ENCODE data around the gene RNU1-4.
"Not testable (repeated sequence)": the region's sequence is repeated elsewhere in the genome, so short reads cannot be mapped to it uniquely, and the experiment has no call there.

The RNU1-4 gene

GRCh38 chr1:16764820-16765655, 24.7 kb downstream of the RNU1-4 start:
- not testable (repeated sequence) for DNase-seq (ENCODE audit: insufficient read length, low spot score); FAIRE-seq

GRCh38 chr1:16765731-16766605, 25.7 kb downstream of the RNU1-4 start:
- DNase-seq (ENCODE audit: insufficient read length, low spot score) = not testable (repeated sequence)

GRCh38 chr1:16766689-16767256, 26.5 kb downstream of the RNU1-4 start:
- not testable (repeated sequence) for FAIRE-seq

More at GRCh38 chr1:16765731-16766605, 25.7 kb downstream of the RNU1-4 start:
- not testable (repeated sequence) for FAIRE-seq

GRCh38 chr1:16770139-16770759, 29.9 kb downstream of the RNU1-4 start:
- DNase-seq (ENCODE audit: insufficient read length, low spot score) = not testable (repeated sequence)
- peak; percentile 40 for FAIRE-seq

More at GRCh38 chr1:16766689-16767256, 26.5 kb downstream of the RNU1-4 start:
- not testable (repeated sequence) for DNase-seq (ENCODE audit: insufficient read length, low spot score)

GRCh38 chr1:16770896-16771446, 30.7 kb downstream of the RNU1-4 start:
- not testable (repeated sequence) for DNase-seq (ENCODE audit: insufficient read length, low spot score); FAIRE-seq

- not testable (repeated sequence) for FAIRE-seq; DNase-seq (ENCODE audit: insufficient read length, low spot score)
Observed at GRCh38 chr1:16772275-16773204, 32.2 kb downstream of the RNU1-4 start.

- not testable (repeated sequence) for FAIRE-seq
Observed at GRCh38 chr1:16773205-16773596, 32.9 kb downstream of the RNU1-4 start.

GRCh38 chr1:16773723-16774122, 33.4 kb downstream of the RNU1-4 start:
- not testable (repeated sequence) for DNase-seq (ENCODE audit: insufficient read length, low spot score); FAIRE-seq

More at GRCh38 chr1:16773205-16773596, 32.9 kb downstream of the RNU1-4 start:
- DNase-seq (ENCODE audit: insufficient read length, low spot score) = not testable (repeated sequence)

- peak; percentile 52 for FAIRE-seq
Observed at GRCh38 chr1:16774773-16775172, 34.5 kb downstream of the RNU1-4 start.

GRCh38 chr1:16775290-16775689, 35.0 kb downstream of the RNU1-4 start:
- not testable (repeated sequence) for DNase-seq (ENCODE audit: insufficient read length, low spot score)
- peak; percentile 49 for FAIRE-seq

More at GRCh38 chr1:16774773-16775172, 34.5 kb downstream of the RNU1-4 start:
- DNase-seq (ENCODE audit: insufficient read length, low spot score) = not testable (repeated sequence)

- DNase-seq (ENCODE audit: insufficient read length, low spot score) = not testable (repeated sequence)
Observed at GRCh38 chr1:16776248-16776647, 35.9 kb downstream of the RNU1-4 start.

GRCh38 chr1:16776835-16777234, 36.5 kb downstream of the RNU1-4 start:
- FAIRE-seq; DNase-seq (ENCODE audit: insufficient read length, low spot score): not testable (repeated sequence)

More at GRCh38 chr1:16776248-16776647, 35.9 kb downstream of the RNU1-4 start:
- FAIRE-seq = not testable (repeated sequence)

GRCh38 chr1:16777821-16778220, 37.5 kb downstream of the RNU1-4 start:
- FAIRE-seq = not testable (repeated sequence)

GRCh38 chr1:16779525-16779924, 39.2 kb downstream of the RNU1-4 start:
- DNase-seq (ENCODE audit: insufficient read length, low spot score); FAIRE-seq: not testable (repeated sequence)

More at GRCh38 chr1:16777821-16778220, 37.5 kb downstream of the RNU1-4 start:
- not testable (repeated sequence) for DNase-seq (ENCODE audit: insufficient read length, low spot score)

GRCh38 chr1:16781033-16781432, 40.7 kb downstream of the RNU1-4 start:
- DNase-seq (ENCODE audit: insufficient read length, low spot score); FAIRE-seq: not testable (repeated sequence)

GRCh38 chr1:16781625-16782024, 41.3 kb downstream of the RNU1-4 start:
- DNase-seq (ENCODE audit: insufficient read length, low spot score); FAIRE-seq: not testable (repeated sequence)

- not testable (repeated sequence) for DNase-seq (ENCODE audit: insufficient read length, low spot score); FAIRE-seq
Observed at GRCh38 chr1:16784955-16785354, 44.6 kb downstream of the RNU1-4 start.

GRCh38 chr1:16786362-16786761, 46.0 kb downstream of the RNU1-4 start:
- not testable (repeated sequence) for DNase-seq (ENCODE audit: insufficient read length, low spot score); FAIRE-seq

Measured in HTR-8/SVneo (cell line).